Tibial nerve (tissue), 4 donors: ENCODE results near the gene RANBP2.

Source experiments
- CTCF ChIP-seq, 5 experiments: fragments of 200-600 bp in 3 of 5; fragments of 450-650 bp in 2 of 5; sonication (generic) in 3 of 5; IDR thresholded peaks; one replicate each; pipeline ENCODE4 v1.5.1; 2016 to 2019; ENCODE audit warnings: antibody characterized with exemption in 5 of 5, mild to moderate bottlenecking in 3 of 5, moderate library complexity in 2 of 5
- EP300 ChIP-seq, 2 donors: sonication (generic); formaldehyde crosslinking; IDR thresholded peaks; one replicate each; pipeline ENCODE4 v1.6.1; 2017; ENCODE audit warnings: antibody characterized with exemption in 2 of 2, mild to moderate bottlenecking in 1 of 2
- POLR2A ChIP-seq, 2 donors: fragments of 450-650 bp; IDR thresholded peaks; one replicate each; pipeline ENCODE4 v1.6.1; 2017; ENCODE audit warnings: antibody characterized with exemption in 2 of 2, mild to moderate bottlenecking in 2 of 2, moderate library complexity in 2 of 2

DNA sequence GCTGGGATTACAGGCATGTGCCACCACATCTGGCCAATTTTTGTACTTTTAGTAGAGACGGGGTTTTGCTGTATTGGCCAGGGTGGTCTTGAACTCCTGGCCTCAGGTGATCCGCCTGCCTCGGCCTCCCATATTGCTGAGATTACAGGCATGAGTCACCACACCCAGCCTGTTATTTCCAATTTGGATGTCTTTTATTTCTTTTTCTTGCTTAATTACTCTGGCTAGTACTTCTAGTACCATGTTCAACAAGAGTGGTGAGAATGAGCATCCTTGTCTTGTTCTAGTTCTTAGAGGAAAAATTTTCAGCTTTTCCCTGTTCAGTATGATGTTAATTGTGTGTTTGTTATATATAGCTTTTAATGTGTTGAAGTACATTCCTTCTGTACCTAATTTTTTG lies 90.7 kb downstream of the RANBP2 start:
- TF ChIP-seq CTCF (IDR thresholded peaks at IDR 0.05) = no peak
- no peak for TF ChIP-seq EP300 (IDR thresholded peaks at IDR 0.05)
- TF ChIP-seq POLR2A (IDR thresholded peaks at IDR 0.05) = no peak
